Transverse colon (tissue), 4 donors: ENCODE measurements around the gene GCFC2. TPM values are rescaled to one million over a fixed set of nuclear protein-coding genes. Genes with fewer than 3 reads are reported as not detected.

ENCODE experiments used
- DNase-seq: peaks from one replicate; pipeline ENCODE4 v3.0.0-alpha.2; 2019
- H3K27ac ChIP-seq, 4 donors: fragments of 200-600 bp; sonication (generic); 2 replicates each; pipeline ENCODE4 v1.5.1; 2016 to 2018; ENCODE audit warnings: inconsistent platforms in 4 of 4
- H3K27me3 ChIP-seq: fragments of 200-600 bp; sonication (generic); 2 replicates; pipeline ENCODE4 v1.5.1; 2017; ENCODE audit warnings: inconsistent platforms
- H3K36me3 ChIP-seq, 4 donors: fragments of 200-600 bp; sonication (generic); 2 replicates each; pipeline ENCODE4 v1.5.1; 2017 to 2019; ENCODE audit warnings: inconsistent platforms in 4 of 4
- H3K4me1 ChIP-seq, 4 donors: fragments of 200-600 bp; sonication (generic); 2 replicates each; pipeline ENCODE4 v1.5.1; 2017 to 2020; ENCODE audit warnings: inconsistent platforms in 4 of 4
- H3K4me3 ChIP-seq, 4 donors: fragments of 200-600 bp; sonication (generic); 1 replicate in 1 of 4; 2 replicates in 3 of 4; pipeline versions ENCODE4 v1.5.1 to v1.6.1; 2017 to 2019; ENCODE audit warnings: inconsistent platforms in 4 of 4
- H3K9me3 ChIP-seq, 2 donors: fragments of 200-600 bp; sonication (generic); 2 replicates each; pipeline ENCODE4 v1.5.1; 2017 to 2019; ENCODE audit warnings: inconsistent platforms in 2 of 2
- CTCF ChIP-seq, 5 experiments: fragments of 200-600 bp in 3 of 5; fragments of 450-650 bp in 2 of 5; sonication (generic) in 3 of 5; IDR thresholded peaks; 1 replicate in 2 of 5; 2 replicates in 3 of 5; pipeline ENCODE4 v1.5.1; 2016 to 2017; ENCODE audit warnings: antibody characterized with exemption in 5 of 5, inconsistent platforms in 3 of 5, mild to moderate bottlenecking in 2 of 5, moderate library complexity in 1 of 5
- EP300 ChIP-seq: sonication (generic); formaldehyde crosslinking; IDR thresholded peaks from one replicate; pipeline ENCODE4 v1.6.1; 2017; ENCODE audit warnings: antibody characterized with exemption, low read depth
- POLR2A ChIP-seq: fragments of 450-650 bp; IDR thresholded peaks from one replicate; pipeline ENCODE4 v1.6.1; 2016; ENCODE audit warnings: antibody characterized with exemption, mild to moderate bottlenecking, moderate library complexity
- POLR2AphosphoS5 ChIP-seq, 3 donors: sonication (generic); formaldehyde crosslinking; IDR thresholded peaks; one replicate each; pipeline ENCODE4 v1.6.1; 2016; ENCODE audit warnings: antibody characterized with exemption in 3 of 3
- WGBS, 2 donors: methylation state at CpG; one replicate each; pipeline ENCODE4 v1.1.5; 2018; ENCODE audit warnings: low coverage in 1 of 2; 5-methylcytosine and 5-hydroxymethylcytosine counted together
- in situ Hi-C, 4 donors: fragments of 200-750 bp; cut with MboI; loops; one replicate each; pipeline versions ENCODE4 v1.15.0 to v1.15.1; 2017; ENCODE audit warnings: low sequenced_read_pairs in 3 of 4, low pct_ligation_motif_present in 1 of 4, low pct_unique_long_range_greater_than_20kb in 1 of 4
- intact Hi-C: fragments of 100-400 bp; cut with DNase I; formaldehyde crosslinking; loops from one replicate; pipeline ENCODE4 v1.15.1; 2023; ENCODE audit warnings: low total_unique reads
- total RNA-seq, 4 donors: library from RNA; depleted of rRNA; stranded (reverse); fragments of >200 nt; gene quantifications; one replicate each; pipeline ENCODE4 v1.1.0, GENCODE V29; 2016

The GCFC2 gene
- total RNA-seq, 4 donors from 2014 or later, result 18.2 to 43.2 (median 27.3) TPM

- no peaks in the 10 kb centered on the region for H3K4me1 ChIP-seq
- 90% methylated on average over 1 of the region's 1 CpG; no CpG with 5 or more reads in 1 of the 2 donors for WGBS, 2 donors
- H3K27me3 ChIP-seq, result no peaks in the 10 kb centered on the region
- H3K4me3 ChIP-seq, result no peak overlapping the region
- no peak overlapping the region for H3K27ac ChIP-seq
- intact Hi-C loops, result no loop called here
- in situ Hi-C loops, result no loop called here
- no peak for TF ChIP-seq CTCF (IDR thresholded peaks at IDR 0.05)
- no peak for TF ChIP-seq EP300
- no peak for TF ChIP-seq POLR2A
- TF ChIP-seq POLR2AphosphoS5 (IDR thresholded peaks at IDR 0.05), result no peak
- DNase-seq, result no peak
- peaks cover 0 to under 1% of the 10 kb centered on the region in 2 donors for H3K9me3 ChIP-seq
- H3K36me3 ChIP-seq, result no peaks in the 10 kb centered on the region
Observed at GRCh38 chr2:75737961-75738360, 27.2 kb upstream of the GCFC2 start.

- Histone ChIP-seq H3K27ac (no peak overlapping the region), H3K4me1 (no peaks in the 10 kb centered on the region), H3K36me3 (no peaks in the 10 kb centered on the region), H3K27me3 (no peaks in the 10 kb centered on the region), H3K9me3 (no peaks in the 10 kb centered on the region), H3K4me3 (no peak overlapping the region)
- in situ Hi-C loops (no loop called here), intact Hi-C loops (no loop called here)
- TF ChIP-seq POLR2AphosphoS5 (IDR thresholded peaks at IDR 0.05) (no peak), EP300 (no peak), POLR2A (no peak), CTCF (IDR thresholded peaks at IDR 0.05) (no peak)
- 54 to 62% methylated on average over 4 of the region's 4 CpGs for WGBS, 2 donors
- no peak for DNase-seq
Observed at GRCh38 chr2:75736276-75736675, 25.6 kb upstream of the GCFC2 start.

- 53 to 58% methylated on average over 5 of the region's 5 CpGs for WGBS, 2 donors
- intact Hi-C loops, result no loop called here
- H3K27ac ChIP-seq, result no peak overlapping the region
Observed at GRCh38 chr2:75729861-75730260, 19.1 kb upstream of the GCFC2 start.

GRCh38 chr2:75728614-75729419 is 18.1 kb upstream of the GCFC2 start:
- in situ Hi-C loops, result no loop called here
- no peaks in the 10 kb centered on the region for H3K9me3 ChIP-seq

More at GRCh38 chr2:75729861-75730260, 19.1 kb upstream of the GCFC2 start:
- TF ChIP-seq CTCF (IDR thresholded peaks at IDR 0.05) (peak in 3 of 5 experiments; percentile 8 to 17 (median 13)), EP300 (no peak)
- in situ Hi-C loops, result no loop called here
- Histone ChIP-seq H3K4me1 (no peaks in the 10 kb centered on the region), H3K9me3 (no peaks in the 10 kb centered on the region), H3K36me3 (no peaks in the 10 kb centered on the region), H3K27me3 (no peaks in the 10 kb centered on the region), H3K4me3 (no peak overlapping the region)
- no peak for DNase-seq

More at GRCh38 chr2:75728614-75729419, 18.1 kb upstream of the GCFC2 start:
- TF ChIP-seq POLR2A (no peak), POLR2AphosphoS5 (IDR thresholded peaks at IDR 0.05) (no peak), CTCF (IDR thresholded peaks at IDR 0.05) (no peak), EP300 (no peak)
- intact Hi-C loops, result no loop called here
- H3K36me3 ChIP-seq, result no peaks in the 10 kb centered on the region
- WGBS, 2 donors, result 62 to 64% methylated on average over 3 to 6 of the region's 6 CpGs
- DNase-seq, result no peak
- no peak overlapping the region for H3K4me3 ChIP-seq
- no peak overlapping the region for H3K27ac ChIP-seq
- no peaks in the 10 kb centered on the region for H3K4me1 ChIP-seq
- H3K27me3 ChIP-seq, result no peaks in the 10 kb centered on the region
